LNCaP clone FGC (cell line): ENCODE results near the gene USP12.

ENCODE experiments used
- DNase-seq: peaks from one replicate; pipeline ENCODE4 v3.0.0-alpha.2; 2011; ENCODE audit warnings: low read depth
- H3K4me3 ChIP-seq: 2 replicates; pipeline ENCODE4 v1.5.1; 2011; ENCODE audit warnings: mild to moderate bottlenecking, low read depth, low read length, control low read depth
- CTCF ChIP-seq: IDR thresholded peaks from 2 replicates; pipeline ENCODE4 v1.5.1; 2012; ENCODE audit warnings: mild to moderate bottlenecking; ENCODE audit not compliant: control insufficient read depth, insufficient read depth; ENCODE audit errors: extremely low read depth

Gene USP12

GRCh38 chr13:27101289-27101688 is 70.3 kb downstream of the USP12 start:
- H3K4me3 ChIP-seq: no peak overlapping the region
- no peak for TF ChIP-seq CTCF
- DNase-seq: no peak

GRCh38 chr13:27097691-27098090 is 73.9 kb downstream of the USP12 start:
- no peak for TF ChIP-seq CTCF
- DNase-seq: no peak
- H3K4me3 ChIP-seq: no peak overlapping the region

GRCh38 chr13:27091451-27091850 is 80.2 kb downstream of the USP12 start:
- no peak for DNase-seq
- no peak for TF ChIP-seq CTCF

GRCh38 chr13:27088619-27089018 is 83.0 kb downstream of the USP12 start:
- peak; percentile 1 for DNase-seq
- no peak overlapping the region for H3K4me3 ChIP-seq
- TF ChIP-seq CTCF: no peak

More at GRCh38 chr13:27091451-27091850, 80.2 kb downstream of the USP12 start:
- H3K4me3 ChIP-seq: no peak overlapping the region

- no peak for DNase-seq
- TF ChIP-seq CTCF: no peak
- H3K4me3 ChIP-seq: no peak overlapping the region
Measured at GRCh38 chr13:27086599-27087265, 84.9 kb downstream of the USP12 start.

- no peak for TF ChIP-seq CTCF
- DNase-seq: no peak
- H3K4me3 ChIP-seq: no peak overlapping the region
Measured at GRCh38 chr13:27083183-27083582, 88.4 kb downstream of the USP12 start.
